SK-N-SH (cell line): ENCODE measurements around the gene ABCA6. TPM values are rescaled to one million over a fixed set of nuclear protein-coding genes. Genes with fewer than 3 reads are reported as not detected.

Experiments
- CTCF ChIA-PET: fragments of 300-600, 350-600 bp; formaldehyde crosslinking; extraction: SDS; loops from one replicate; lab custom pipeline; 2021; lab: Yijun Ruan, JAX
- POLR2A ChIA-PET: fragments of 350-600 bp; sonication (Branson Sonifier 250); formaldehyde crosslinking; extraction: SDS; loops from one replicate; lab custom pipeline; 2020; ENCODE audit warnings: antibody characterized with exemption, inconsistent platforms; lab: Yijun Ruan, JAX
- DNase-seq: peaks from one replicate; pipeline ENCODE4 v3.0.0; 2012
- H2AFZ ChIP-seq: fragments of 200-600 bp; sonication (generic); 2 replicates; pipeline ENCODE4 v1.8.1; 2016; ENCODE audit warnings: antibody characterized with exemption, mild to moderate bottlenecking, low read depth
- H3F3A ChIP-seq: fragments of 200-600 bp; sonication (generic); replicated peaks from 2 replicates; pipeline ENCODE3; 2016; ENCODE audit warnings: antibody characterized with exemption, mild to moderate bottlenecking; ENCODE audit not compliant: insufficient read depth
- H3K27ac ChIP-seq, 2 experiments: fragments of 200-500 bp in 1 of 2; fragments of 200-600 bp in 1 of 2; sonication (Bioruptor generic) in 1 of 2; sonication (generic), shearing (Covaris generic) in 1 of 2; 2 replicates each; pipeline versions ENCODE4 v1.5.1 to v1.6.1; 2014 to 2016; ENCODE audit warnings: low read depth in 2 of 2, inconsistent platforms in 1 of 2, low read length in 1 of 2, mild to moderate bottlenecking in 1 of 2, mixed read lengths in 1 of 2
- H3K27me3 ChIP-seq: fragments of 200-600 bp; sonication (generic), shearing (Covaris generic); 2 replicates; pipeline ENCODE4 v1.6.1; 2016; ENCODE audit warnings: mixed run types; ENCODE audit not compliant: insufficient read depth
- H3K36me3 ChIP-seq, 2 experiments: fragments of 200-500 bp in 1 of 2; fragments of 200-600 bp in 1 of 2; sonication (Bioruptor generic) in 1 of 2; sonication (generic) in 1 of 2; replicated peaks in 1 of 2; 2 replicates each; pipeline versions ENCODE3 to v1.5.1; 2014 to 2016; ENCODE audit warnings: low read length in 1 of 2, mild to moderate bottlenecking in 1 of 2; ENCODE audit not compliant: insufficient read depth in 2 of 2, control insufficient read depth in 1 of 2
- H3K4me1 ChIP-seq, 2 experiments: fragments of 200-500 bp in 1 of 2; fragments of 200-600 bp in 1 of 2; sonication (Bioruptor generic) in 1 of 2; sonication (generic), shearing (Covaris generic) in 1 of 2; 2 replicates each; pipeline versions ENCODE4 v1.5.1 to v1.6.1; 2014 to 2016; ENCODE audit warnings: low read depth in 1 of 2, low read length in 1 of 2, mixed run types in 1 of 2; ENCODE audit not compliant: insufficient read depth in 2 of 2, control insufficient read depth in 1 of 2
- H3K4me2 ChIP-seq: fragments of 200-600 bp; sonication (generic), shearing (Covaris generic); 2 replicates; pipeline ENCODE4 v1.6.1; 2017; ENCODE audit warnings: mixed run types
- H3K4me3 ChIP-seq, 2 experiments: fragments of 200-500 bp in 1 of 2; fragments of 200-600 bp in 1 of 2; sonication (Bioruptor generic) in 1 of 2; sonication (generic), shearing (Covaris generic) in 1 of 2; 2 replicates each; pipeline versions ENCODE4 v1.5.1 to v1.8.1; 2014 to 2016; ENCODE audit warnings: low read depth in 2 of 2, inconsistent platforms in 1 of 2, low read length in 1 of 2, mild to moderate bottlenecking in 1 of 2, mixed read lengths in 1 of 2, moderate library complexity in 1 of 2
- H3K79me2 ChIP-seq: fragments of 200-600 bp; sonication (generic); 2 replicates; pipeline ENCODE4 v1.8.1; 2017; ENCODE audit warnings: mild to moderate bottlenecking; ENCODE audit not compliant: insufficient read depth
- H3K9ac ChIP-seq: fragments of 200-600 bp; sonication (generic); 2 replicates; pipeline ENCODE4 v1.6.1; 2017; ENCODE audit warnings: mixed run types
- H3K9me2 ChIP-seq: fragments of 200-600 bp; sonication (generic); 2 replicates; pipeline ENCODE4 v1.6.1; 2017; ENCODE audit warnings: mixed run types
- H3K9me3 ChIP-seq: fragments of 200-600 bp; sonication (generic); 2 replicates; pipeline ENCODE4 v1.6.1; 2017; ENCODE audit warnings: mixed run types, mild to moderate bottlenecking, moderate library complexity
- H4K20me1 ChIP-seq: fragments of 200-600 bp; sonication (generic); 2 replicates; pipeline ENCODE4 v1.6.1; 2017; ENCODE audit warnings: mild to moderate bottlenecking, mixed run types; ENCODE audit not compliant: insufficient read depth
- EZH2phosphoT487 ChIP-seq: fragments of 200-600 bp; sonication (generic); IDR thresholded peaks from 2 replicates; pipeline ENCODE4 v1.6.1; 2017; ENCODE audit warnings: low read depth, mixed run types, mild to moderate bottlenecking, antibody characterized with exemption, moderate library complexity, borderline replicate concordance
- FOXJ3 ChIP-seq: sonication (generic); formaldehyde crosslinking; IDR thresholded peaks from 2 replicates; pipeline ENCODE4 v1.5.1; 2020; ENCODE audit warnings: mild to moderate bottlenecking, missing genetic modification reagents
- IRF3 ChIP-seq: fragments of 150-350 bp; IDR thresholded peaks from 2 replicates; pipeline ENCODE4 v1.6.1; 2016; ENCODE audit warnings: mild to moderate bottlenecking, low read depth, low read length
- JUND ChIP-seq: IDR thresholded peaks from 2 replicates; pipeline ENCODE4 v1.4.0; 2012
- MAX ChIP-seq: IDR thresholded peaks from 2 replicates; pipeline ENCODE4 v1.4.0; 2012; ENCODE audit warnings: low read depth
- MEF2A ChIP-seq: IDR thresholded peaks from 2 replicates; pipeline ENCODE4 v1.4.0; 2012; ENCODE audit warnings: low read depth, borderline replicate concordance
- MXI1 ChIP-seq: IDR thresholded peaks from 2 replicates; pipeline ENCODE4 v1.6.1; 2012; ENCODE audit warnings: mild to moderate bottlenecking, low read depth, low read length, improper control_type of control experiment
- NFIC ChIP-seq: IDR thresholded peaks from 2 replicates; pipeline ENCODE4 v1.4.0; 2012; ENCODE audit warnings: borderline replicate concordance
- POLR2AphosphoS5 ChIP-seq: IDR thresholded peaks from 2 replicates; pipeline ENCODE4 v1.6.1; 2012; ENCODE audit warnings: low read depth, low read length
- RFX5 ChIP-seq: IDR thresholded peaks from 2 replicates; pipeline ENCODE4 v1.6.1; 2012; ENCODE audit warnings: mild to moderate bottlenecking, improper control_type of control experiment, low read length
- RXRA ChIP-seq: IDR thresholded peaks from 2 replicates; pipeline ENCODE4 v1.4.0; 2012; ENCODE audit warnings: low read depth, mild to moderate bottlenecking, borderline replicate concordance
- SMC3 ChIP-seq: IDR thresholded peaks from 2 replicates; pipeline ENCODE4 v1.6.1; 2012; ENCODE audit warnings: low read depth, low read length, improper control_type of control experiment
- TAF1 ChIP-seq: IDR thresholded peaks from 2 replicates; pipeline ENCODE4 v1.6.1; 2012; ENCODE audit warnings: low read depth, mild to moderate bottlenecking, low read length, moderate library complexity, borderline replicate concordance
- TEAD4 ChIP-seq: IDR thresholded peaks from 2 replicates; pipeline ENCODE4 v1.4.0; 2012; ENCODE audit warnings: mild to moderate bottlenecking, borderline replicate concordance; ENCODE audit not compliant: insufficient read depth
- YY1 ChIP-seq: IDR thresholded peaks from 2 replicates; pipeline ENCODE4 v1.4.0; 2012; ENCODE audit warnings: low read depth, mild to moderate bottlenecking
- ZBTB33 ChIP-seq: IDR thresholded peaks from 2 replicates; pipeline ENCODE4 v1.4.0; 2012; ENCODE audit warnings: low read depth, borderline replicate concordance
- WGBS: methylation state at CpG from one replicate; pipeline ENCODE4 v1.1.6; 2017; ENCODE audit warnings: low lambda C conversion rate; 5-methylcytosine and 5-hydroxymethylcytosine counted together
- polyA plus RNA-seq, 3 experiments: library from polyadenylated mRNA; depleted of rRNA; stranded (reverse); fragments of >200 nt; gene quantifications; 2 replicates each; pipeline ENCODE4 v1.2.3, GENCODE V29; 2012

The ABCA6 gene
- polyA plus RNA-seq, 1 of the 3 experiments (the other 2 are of a cell fraction) = 0.15 TPM

DNA sequence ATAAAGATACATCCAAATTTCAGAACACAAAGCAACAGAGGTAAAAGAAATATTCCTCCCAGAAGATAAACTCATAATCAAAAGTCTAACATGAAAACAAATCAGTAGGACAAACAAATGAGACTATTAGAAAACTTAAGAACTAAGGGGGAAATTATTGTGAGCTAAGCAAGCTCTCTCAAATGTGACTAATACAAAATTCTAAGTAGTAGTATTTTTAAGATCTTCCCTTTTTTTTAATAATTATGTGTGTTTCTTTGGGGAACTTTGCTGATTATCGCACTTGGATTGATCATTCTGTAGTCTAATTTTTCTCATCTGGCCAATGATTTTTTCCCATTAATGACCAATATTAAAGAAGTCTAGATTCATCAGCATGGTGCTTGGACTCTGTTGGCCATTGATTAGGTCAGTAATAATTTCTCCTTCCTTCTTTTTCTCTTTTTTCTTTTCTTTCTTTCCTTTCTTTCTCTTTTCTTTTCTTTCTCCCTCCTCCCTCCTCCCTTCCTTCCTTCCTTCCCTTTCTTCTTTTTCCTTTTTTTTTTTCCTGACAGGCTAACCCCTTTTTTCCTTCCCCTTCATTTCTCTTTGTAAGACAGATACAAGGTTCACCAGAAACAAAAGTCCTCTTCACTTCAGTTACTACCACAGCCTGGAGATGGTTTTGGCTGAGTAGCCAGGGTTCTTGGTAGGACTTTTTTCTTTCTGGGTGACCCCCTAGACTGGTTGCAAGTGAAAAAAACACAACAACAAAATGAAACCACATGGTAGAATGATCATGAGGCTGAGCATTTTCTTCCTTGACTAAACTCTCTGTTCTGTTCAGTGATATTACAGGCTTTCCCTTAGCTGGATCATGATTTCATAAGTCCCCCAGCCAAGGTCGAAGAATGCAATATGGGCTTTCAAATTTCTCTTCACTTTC is 2.9 kb upstream of the ABCA6 start:
- TF ChIP-seq ZBTB33 (no peak), TAF1 (no peak), SMC3 (no peak), JUND (no peak), IRF3 (no peak), RFX5 (no peak), MAX (no peak), NFIC (no peak), TEAD4 (no peak), POLR2AphosphoS5 (no peak), MEF2A (no peak), YY1 (no peak), EZH2phosphoT487 (no peak), FOXJ3 (no peak), RXRA (no peak), MXI1 (no peak)
- TF ChIP-seq, all 33 proteins: peak for 0
- H3K27ac ChIP-seq = no peak overlapping the region
- H3K4me1 ChIP-seq = peaks cover 0 to 3% of the 10 kb centered on the region in 2 experiments; a peak in 2 of 4 replicates
- no peak overlapping the region for H3K9ac ChIP-seq
- H3K9me3 ChIP-seq = no peaks in the 10 kb centered on the region
- ChIA-PET CTCF (interaction anchor here (1.3 kb wide), 1 partner anchor 60 kb away, joined by 3 read pairs; no protein-coding TSS in a partner anchor), POLR2A (no interaction called here)
- H3K9me2 ChIP-seq = no peaks in the 10 kb centered on the region
- peaks cover 4% of the 10 kb centered on the region for H3F3A ChIP-seq
- H2AFZ ChIP-seq = no peak overlapping the region
- H3K79me2 ChIP-seq = no peaks in the 10 kb centered on the region
- no peaks in the 10 kb centered on the region for H3K36me3 ChIP-seq
- WGBS = 30% methylated on average over 2 of the region's 2 CpGs
- DNase-seq = no peak
- H3K4me2 ChIP-seq = no peak overlapping the region
- no peaks in the 10 kb centered on the region for H4K20me1 ChIP-seq
- no peaks in the 10 kb centered on the region for H3K27me3 ChIP-seq
- no peak overlapping the region for H3K4me3 ChIP-seq
